ENCODE data around the gene SEMA3D. TPM values are rescaled to one million over a fixed set of nuclear protein-coding genes. Genes with fewer than 3 reads are reported as not detected.

Gene SEMA3D
- total RNA-seq, 1 experiment from 2014 or later = 2.0 TPM

DNA sequence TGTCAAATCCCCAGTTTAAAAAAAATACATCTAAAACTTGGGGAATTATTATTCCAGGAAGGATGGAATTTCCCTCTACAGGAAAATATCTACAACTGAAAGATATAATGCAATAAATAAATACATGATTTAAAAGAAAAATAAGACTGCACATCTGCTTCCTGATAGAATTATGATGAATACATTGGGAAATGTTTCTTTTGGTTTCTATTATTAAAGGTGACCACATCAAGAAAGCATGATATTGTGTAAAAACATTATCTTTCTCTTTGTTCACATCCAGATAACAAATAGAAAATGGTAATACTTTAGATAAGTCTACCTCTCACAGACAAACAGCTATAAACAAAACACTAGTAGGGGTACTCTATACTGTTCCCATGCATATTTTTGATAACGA, 19.2 kb downstream of the SEMA3D start:
- no TSS peak for BruUV-seq (replicated peaks)
- DNase-seq = no peak
- peaks cover 2% of the 10 kb centered on the region for H3K4me1 Mint-ChIP-seq (ENCODE audit: low read depth, unreplicated experiment)
- no peak overlapping the region for H3K4me3 Mint-ChIP-seq (ENCODE audit: low read depth, unreplicated experiment)
- TF ChIP-seq, protein P1, sequence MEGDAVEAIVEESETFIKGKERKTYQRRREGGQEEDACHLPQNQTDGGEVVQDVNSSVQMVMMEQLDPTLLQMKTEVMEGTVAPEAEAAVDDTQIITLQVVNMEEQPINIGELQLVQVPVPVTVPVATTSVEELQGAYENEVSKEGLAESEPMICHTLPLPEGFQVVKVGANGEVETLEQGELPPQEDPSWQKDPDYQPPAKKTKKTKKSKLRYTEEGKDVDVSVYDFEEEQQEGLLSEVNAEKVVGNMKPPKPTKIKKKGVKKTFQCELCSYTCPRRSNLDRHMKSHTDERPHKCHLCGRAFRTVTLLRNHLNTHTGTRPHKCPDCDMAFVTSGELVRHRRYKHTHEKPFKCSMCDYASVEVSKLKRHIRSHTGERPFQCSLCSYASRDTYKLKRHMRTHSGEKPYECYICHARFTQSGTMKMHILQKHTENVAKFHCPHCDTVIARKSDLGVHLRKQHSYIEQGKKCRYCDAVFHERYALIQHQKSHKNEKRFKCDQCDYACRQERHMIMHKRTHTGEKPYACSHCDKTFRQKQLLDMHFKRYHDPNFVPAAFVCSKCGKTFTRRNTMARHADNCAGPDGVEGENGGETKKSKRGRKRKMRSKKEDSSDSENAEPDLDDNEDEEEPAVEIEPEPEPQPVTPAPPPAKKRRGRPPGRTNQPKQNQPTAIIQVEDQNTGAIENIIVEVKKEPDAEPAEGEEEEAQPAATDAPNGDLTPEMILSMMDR (IDR thresholded peaks at IDR 0.05; ENCODE audit: unreplicated experiment) = no peak
- no peaks in the 10 kb centered on the region for H3K27me3 Mint-ChIP-seq (ENCODE audit: unreplicated experiment)
- no peaks in the 10 kb centered on the region for H3K9me3 Mint-ChIP-seq (ENCODE audit: low read depth, unreplicated experiment)
- H3K27ac Mint-ChIP-seq (ENCODE audit: unreplicated experiment) = no peak overlapping the region
- H3K36me3 Mint-ChIP-seq (ENCODE audit: insufficient read depth, unreplicated experiment) = no peaks in the 10 kb centered on the region
- intact Hi-C loops (cut with micrococcal nuclease; ENCODE audit: unreplicated experiment) = loop anchor here (10.0 kb wide), 1 partner anchor 113 kb away; no protein-coding TSS in a partner anchor
- CTCF ChIA-PET = no interaction called here

DNA sequence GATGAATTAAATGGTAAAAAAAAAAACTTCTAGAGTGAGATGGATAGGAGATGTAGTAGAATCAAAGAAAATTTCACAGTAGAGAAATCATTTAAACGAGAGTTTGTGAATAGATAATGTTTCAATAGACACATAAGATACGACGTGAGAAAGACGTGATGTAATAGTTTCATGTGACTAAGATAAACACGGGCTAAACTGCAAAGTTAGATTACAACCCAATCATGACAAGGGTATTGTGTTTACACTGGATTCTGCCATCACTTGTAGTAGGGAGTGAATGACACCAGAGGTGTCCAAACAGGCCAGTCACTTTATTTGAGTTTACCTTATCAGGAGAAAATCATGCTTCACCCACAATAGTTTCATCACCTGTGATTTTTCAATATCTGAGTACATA, 21.6 kb downstream of the SEMA3D start:
- TF ChIP-seq, protein P1 (IDR thresholded peaks at IDR 0.05; ENCODE audit: unreplicated experiment) = no peak
- CTCF ChIA-PET = no interaction called here
- H3K36me3 Mint-ChIP-seq (ENCODE audit: insufficient read depth, unreplicated experiment) = no peaks in the 10 kb centered on the region
- no peaks in the 10 kb centered on the region for H3K27me3 Mint-ChIP-seq (ENCODE audit: unreplicated experiment)
- H3K4me3 Mint-ChIP-seq (ENCODE audit: low read depth, unreplicated experiment) = no peak overlapping the region
- no peak overlapping the region for H3K27ac Mint-ChIP-seq (ENCODE audit: unreplicated experiment)
- peaks cover 16% of the 10 kb centered on the region for H3K4me1 Mint-ChIP-seq (ENCODE audit: low read depth, unreplicated experiment)
- no peaks in the 10 kb centered on the region for H3K9me3 Mint-ChIP-seq (ENCODE audit: low read depth, unreplicated experiment)
- no TSS peak for BruUV-seq (replicated peaks)
- no peak for DNase-seq
- intact Hi-C loops (cut with micrococcal nuclease; ENCODE audit: unreplicated experiment) = loop anchor here (10.0 kb wide), 1 partner anchor 110 kb away; no protein-coding TSS in a partner anchor

DNA sequence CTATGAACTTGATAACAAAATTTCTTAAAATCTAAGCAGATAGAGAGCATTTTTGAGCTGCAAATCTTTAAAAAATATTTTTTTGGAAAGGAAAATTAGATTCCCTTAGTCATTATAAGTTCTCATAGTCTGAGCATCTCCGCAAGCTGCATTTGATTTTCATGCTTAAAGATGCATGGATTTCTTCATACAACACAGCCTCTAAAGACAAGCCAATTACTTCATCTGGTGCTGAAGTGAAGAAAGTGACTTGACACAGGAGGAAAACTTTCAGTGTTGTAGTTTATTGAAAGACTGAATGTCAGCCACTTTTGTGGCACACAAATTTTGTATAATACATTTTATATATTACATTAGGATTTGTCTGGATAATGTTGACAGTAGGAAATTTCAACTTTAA, 22.5 kb downstream of the SEMA3D start:
- H3K27ac Mint-ChIP-seq (ENCODE audit: unreplicated experiment) = no peak overlapping the region
- intact Hi-C loops (cut with micrococcal nuclease; ENCODE audit: unreplicated experiment) = loop anchor here (10.0 kb wide), 1 partner anchor 110 kb away; no protein-coding TSS in a partner anchor
- H3K27me3 Mint-ChIP-seq (ENCODE audit: unreplicated experiment) = no peaks in the 10 kb centered on the region
- TF ChIP-seq, protein P1 (IDR thresholded peaks at IDR 0.05; ENCODE audit: unreplicated experiment) = no peak
- H3K4me1 Mint-ChIP-seq (ENCODE audit: low read depth, unreplicated experiment) = peaks cover 25% of the 10 kb centered on the region
- BruUV-seq (replicated peaks) = no TSS peak
- no peak for DNase-seq
- H3K36me3 Mint-ChIP-seq (ENCODE audit: insufficient read depth, unreplicated experiment) = no peaks in the 10 kb centered on the region
- CTCF ChIA-PET = no interaction called here
- H3K9me3 Mint-ChIP-seq (ENCODE audit: low read depth, unreplicated experiment) = no peaks in the 10 kb centered on the region
- H3K4me3 Mint-ChIP-seq (ENCODE audit: low read depth, unreplicated experiment) = no peak overlapping the region

DNA sequence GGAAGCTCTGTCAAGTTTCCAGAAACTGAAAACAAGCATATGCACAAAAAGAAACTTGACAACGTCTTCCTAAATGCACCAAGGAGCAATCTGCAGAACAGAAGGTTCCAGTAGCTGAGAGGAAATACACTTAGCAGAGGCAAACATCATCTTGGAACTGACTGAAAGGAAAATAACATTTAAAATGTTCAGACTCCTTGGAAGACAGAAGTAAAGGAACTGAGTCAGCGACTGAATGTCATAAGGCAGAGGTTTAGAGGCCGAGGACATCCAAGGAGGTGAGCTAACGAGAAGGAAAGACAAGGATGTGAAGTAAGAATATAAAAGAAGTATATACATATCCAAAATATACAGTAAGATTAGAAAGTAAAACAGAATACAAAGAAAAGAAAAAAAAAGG, 24.1 kb downstream of the SEMA3D start:
- CTCF ChIA-PET = no interaction called here
- Mint-ChIP-seq H3K36me3 (ENCODE audit: insufficient read depth, unreplicated experiment) (no peaks in the 10 kb centered on the region), H3K4me1 (ENCODE audit: low read depth, unreplicated experiment) (peaks cover 26% of the 10 kb centered on the region), H3K4me3 (ENCODE audit: low read depth, unreplicated experiment) (no peak overlapping the region), H3K27me3 (ENCODE audit: unreplicated experiment) (no peaks in the 10 kb centered on the region), H3K9me3 (ENCODE audit: low read depth, unreplicated experiment) (peaks cover 7% of the 10 kb centered on the region), H3K27ac (ENCODE audit: unreplicated experiment) (no peak overlapping the region)
- TF ChIP-seq, protein P1 (IDR thresholded peaks at IDR 0.05; ENCODE audit: unreplicated experiment) = no peak
- no TSS peak for BruUV-seq (replicated peaks)
- no peak for DNase-seq
- intact Hi-C loops (cut with micrococcal nuclease; ENCODE audit: unreplicated experiment) = loop anchor here (10.0 kb wide), 1 partner anchor 108 kb away; no protein-coding TSS in a partner anchor
